PC-9 (cell line): ENCODE data around the gene TMEM203. TPM values are rescaled to one million over a fixed set of nuclear protein-coding genes. Genes with fewer than 3 reads are reported as not detected.
A peak's percentile ranks its signal among the peaks of the same experiment; 100 is the strongest.

Source experiments
- BruUV-seq: library from RNA; stranded (reverse); fragments of 400-500 nt; replicated peaks from 2 replicates; lab custom pipeline; 2021; lab: Mats Ljungman, UMichigan
- CTCF ChIA-PET: fragments of 300-600 bp; sonication (Branson Sonifier 250); formaldehyde crosslinking; loops from one replicate; lab custom pipeline; 2022; ENCODE audit warnings: antibody characterized with exemption; lab: Charles Lee
- POLR2A ChIA-PET: fragments of 300-600 bp; sonication (Branson Sonifier 250); formaldehyde crosslinking; loops from one replicate; lab custom pipeline; 2022; ENCODE audit warnings: antibody characterized with exemption; ENCODE audit not compliant: unreplicated experiment; lab: Charles Lee
- DNase-seq, 2 experiments: peaks; one replicate each; pipeline versions ENCODE4 v3.0.0 to v3.0.0-alpha.2; 2015 to 2022; ENCODE audit warnings: mixed read lengths in 1 of 2
- H2AFZ ChIP-seq: fragments of 200-600 bp; sonication (generic); 2 replicates; pipeline ENCODE4 v1.8.1; 2017; ENCODE audit warnings: antibody characterized with exemption
- H3F3A ChIP-seq: fragments of 200-600 bp; sonication (generic); 2 replicates; pipeline ENCODE4 v1.8.1; 2017; ENCODE audit warnings: antibody characterized with exemption, mild to moderate bottlenecking, low read depth; ENCODE audit not compliant: insufficient read depth
- H3K27ac ChIP-seq: fragments of 200-600 bp; sonication (generic); 2 replicates; pipeline ENCODE4 v1.6.1; 2016; ENCODE audit warnings: mixed run types
- H3K27me3 ChIP-seq: fragments of 200-600 bp; sonication (generic); 2 replicates; pipeline ENCODE4 v1.6.1; 2016; ENCODE audit warnings: low read depth, mixed run types; ENCODE audit not compliant: insufficient read depth
- H3K36me3 ChIP-seq: fragments of 200-600 bp; sonication (generic); 2 replicates; pipeline ENCODE4 v1.6.1; 2016; ENCODE audit warnings: low read depth, mixed run types
- H3K4me1 ChIP-seq: fragments of 200-600 bp; sonication (generic); replicated peaks from 2 replicates; pipeline ENCODE4 v1.6.1; 2016; ENCODE audit warnings: mixed run types; ENCODE audit not compliant: insufficient read depth
- H3K4me2 ChIP-seq: fragments of 200-600 bp; sonication (generic); 2 replicates; pipeline ENCODE4 v1.6.1; 2017; ENCODE audit warnings: mixed run types
- H3K4me3 ChIP-seq: fragments of 200-600 bp; sonication (generic); 2 replicates; pipeline ENCODE4 v1.6.1; 2016; ENCODE audit warnings: mixed run types
- H3K79me2 ChIP-seq: fragments of 200-600 bp; sonication (generic); 2 replicates; pipeline ENCODE4 v1.6.1; 2017; ENCODE audit warnings: low read depth, mixed run types
- H3K9me2 ChIP-seq: fragments of 200-600 bp; sonication (generic); 2 replicates; pipeline ENCODE4 v1.8.1; 2017; ENCODE audit warnings: mild to moderate bottlenecking; ENCODE audit not compliant: insufficient read depth
- H3K9me3 ChIP-seq: fragments of 200-600 bp; sonication (generic); 2 replicates; pipeline ENCODE4 v1.8.1; 2016; ENCODE audit warnings: low read depth; ENCODE audit not compliant: insufficient read depth
- H4K20me1 ChIP-seq: fragments of 200-600 bp; sonication (generic); 2 replicates; pipeline ENCODE4 v1.8.1; 2017; ENCODE audit not compliant: insufficient read depth
- CTCF ChIP-seq: fragments of 200-600 bp; sonication (generic); conservative IDR thresholded peaks from 2 replicates; pipeline ENCODE4 v1.6.1; 2017; ENCODE audit warnings: mixed run types, antibody characterized with exemption, mild to moderate bottlenecking, moderate library complexity
- EZH2 ChIP-seq: fragments of 200-600 bp; sonication (generic); IDR thresholded peaks from 2 replicates; pipeline ENCODE4 v1.8.0; 2017; ENCODE audit warnings: antibody characterized with exemption, low read depth
- intact Hi-C: fragments of 100-400 bp; cut with micrococcal nuclease; formaldehyde crosslinking; loops from one replicate; pipeline ENCODE4 v1.10.0; 2022; ENCODE audit not compliant: unreplicated experiment
- total RNA-seq: library from RNA; stranded (reverse); gene quantifications from 2 replicates; pipeline ENCODE4 v1.2.3, GENCODE V29; 2021

Gene TMEM203
- total RNA-seq, 1 experiment from 2014 or later = 45.5 TPM

DNA sequence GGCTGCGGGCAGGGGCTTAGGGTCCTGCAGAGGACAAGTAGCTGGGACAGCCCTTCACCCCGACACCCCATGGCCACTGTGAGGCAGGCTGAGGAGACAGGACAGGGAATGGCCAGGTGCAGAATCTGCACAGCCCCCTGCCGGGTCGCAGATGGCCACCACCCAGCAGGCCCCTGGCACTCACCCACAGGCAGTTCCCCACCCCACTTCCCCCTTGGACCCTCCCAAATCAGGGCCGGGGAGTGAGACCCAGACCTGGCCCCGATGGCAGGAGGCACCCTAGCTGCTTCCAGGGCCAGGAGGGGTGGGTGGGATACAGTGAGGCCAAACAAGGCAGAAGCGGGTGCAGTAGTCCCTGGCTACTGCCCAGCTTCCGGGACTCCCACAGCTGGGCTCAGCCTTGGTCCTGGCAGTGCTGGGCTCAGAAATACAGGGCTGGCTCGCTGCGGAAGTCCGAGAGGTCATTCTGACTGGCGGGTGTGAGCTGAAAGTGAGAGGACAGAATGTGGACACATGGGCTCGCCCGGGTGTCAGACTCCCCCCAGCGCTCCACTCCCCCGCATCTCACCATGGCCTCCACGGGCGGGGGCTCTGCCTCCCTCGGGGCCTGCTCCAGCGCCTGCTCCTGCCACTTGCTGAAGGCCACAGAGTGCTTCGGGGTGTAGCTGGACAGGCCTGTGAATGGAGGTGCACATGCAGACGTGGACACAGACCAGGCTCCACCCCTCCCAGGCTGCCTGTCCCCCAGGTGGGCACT lies 13.6 kb downstream of the TMEM203 start:
- Histone ChIP-seq H4K20me1 (peaks cover 54% of the 10 kb centered on the region), H3K27me3 (no peaks in the 10 kb centered on the region), H3K9me3 (no peaks in the 10 kb centered on the region), H3K9me2 (no peaks in the 10 kb centered on the region), H3K4me1 (peaks cover 55% of the 10 kb centered on the region), H3K79me2 (peaks cover 55% of the 10 kb centered on the region), H3K27ac (no peak overlapping the region), H2AFZ (no peak overlapping the region), H3K36me3 (no peaks in the 10 kb centered on the region), H3K4me2 (no peak overlapping the region), H3F3A (peaks cover 38% of the 10 kb centered on the region), H3K4me3 (no peak overlapping the region)
- ChIA-PET POLR2A (no interaction called here), CTCF (interaction anchor here (0.5 kb wide), 1 partner anchor 106 kb away, joined by 3 read pairs; no protein-coding TSS in a partner anchor)
- intact Hi-C loops = no loop called here
- BruUV-seq = no TSS peak
- DNase-seq = no peak
- TF ChIP-seq EZH2 (no peak), CTCF (no peak)

- intact Hi-C loops = no loop called here
- Histone ChIP-seq H3K27me3 (no peaks in the 10 kb centered on the region), H3K79me2 (peaks cover 55% of the 10 kb centered on the region), H4K20me1 (peaks cover 47% of the 10 kb centered on the region), H3K9me3 (no peaks in the 10 kb centered on the region), H3K36me3 (no peaks in the 10 kb centered on the region), H3K4me2 (no peak overlapping the region), H3K27ac (no peak overlapping the region), H3K9me2 (no peaks in the 10 kb centered on the region), H3F3A (peaks cover 33% of the 10 kb centered on the region), H2AFZ (no peak overlapping the region), H3K4me3 (no peak overlapping the region), H3K4me1 (peaks cover 54% of the 10 kb centered on the region)
- TF ChIP-seq CTCF (no peak), EZH2 (no peak)
- ChIA-PET POLR2A (no interaction called here), CTCF (interaction anchor here (2.8 kb wide), 1 partner anchor 36 kb away, joined by 15 read pairs; the partner anchor contains the start of gene RNF224)
- no peak for DNase-seq
- no TSS peak for BruUV-seq
Measured at GRCh38 chr9:137191245-137191644, 14.2 kb downstream of the TMEM203 start.

- intact Hi-C loops = no loop called here
- Histone ChIP-seq H3F3A (peaks cover 26% of the 10 kb centered on the region), H3K36me3 (no peaks in the 10 kb centered on the region), H3K27me3 (no peaks in the 10 kb centered on the region), H3K27ac (no peak overlapping the region), H3K9me2 (no peaks in the 10 kb centered on the region), H3K4me2 (peak overlapping the region; percentile 92), H4K20me1 (peaks cover 40% of the 10 kb centered on the region), H2AFZ (no peak overlapping the region), H3K79me2 (peaks cover 52% of the 10 kb centered on the region), H3K9me3 (no peaks in the 10 kb centered on the region), H3K4me1 (peaks cover 46% of the 10 kb centered on the region), H3K4me3 (no peak overlapping the region; the same call in 1 of the 2 replicates)
- DNase-seq = peak in 1 of 2 experiments; percentile 42
- ChIA-PET CTCF (interaction anchor here (0.6 to 2.8 kb wide), 4 partner anchors 33 to 63 kb away, joined by 3 to 15 read pairs (median 8); partner anchors contain the start of genes CYSRT1 and RNF224), POLR2A (no interaction called here)
- TF ChIP-seq EZH2 = no peak
- TF ChIP-seq CTCF = peak; percentile 35; the same call in 1 of the 2 replicates
- no TSS peak for BruUV-seq
Measured at GRCh38 chr9:137190315-137190856, 15.1 kb downstream of the TMEM203 start.
